ENCODE measurements around the gene TNC.

TNC gene

GRCh38 chr9:115005322-115005721 lies 112.6 kb downstream of the TNC start:
- TF ChIP-seq EZH2phosphoT487 (conservative IDR thresholded peaks at IDR 0.05; ENCODE audit: low read length), result no peak
- TF ChIP-seq, protein P1, sequence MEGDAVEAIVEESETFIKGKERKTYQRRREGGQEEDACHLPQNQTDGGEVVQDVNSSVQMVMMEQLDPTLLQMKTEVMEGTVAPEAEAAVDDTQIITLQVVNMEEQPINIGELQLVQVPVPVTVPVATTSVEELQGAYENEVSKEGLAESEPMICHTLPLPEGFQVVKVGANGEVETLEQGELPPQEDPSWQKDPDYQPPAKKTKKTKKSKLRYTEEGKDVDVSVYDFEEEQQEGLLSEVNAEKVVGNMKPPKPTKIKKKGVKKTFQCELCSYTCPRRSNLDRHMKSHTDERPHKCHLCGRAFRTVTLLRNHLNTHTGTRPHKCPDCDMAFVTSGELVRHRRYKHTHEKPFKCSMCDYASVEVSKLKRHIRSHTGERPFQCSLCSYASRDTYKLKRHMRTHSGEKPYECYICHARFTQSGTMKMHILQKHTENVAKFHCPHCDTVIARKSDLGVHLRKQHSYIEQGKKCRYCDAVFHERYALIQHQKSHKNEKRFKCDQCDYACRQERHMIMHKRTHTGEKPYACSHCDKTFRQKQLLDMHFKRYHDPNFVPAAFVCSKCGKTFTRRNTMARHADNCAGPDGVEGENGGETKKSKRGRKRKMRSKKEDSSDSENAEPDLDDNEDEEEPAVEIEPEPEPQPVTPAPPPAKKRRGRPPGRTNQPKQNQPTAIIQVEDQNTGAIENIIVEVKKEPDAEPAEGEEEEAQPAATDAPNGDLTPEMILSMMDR (IDR thresholded peaks at IDR 0.05; ENCODE audit: insufficient read depth, low read length, poor library complexity, severe bottlenecking), result no peak
- no peak overlapping the region for H2AFZ ChIP-seq (ENCODE audit: low read depth, low read length, severe bottlenecking)
- H3K79me2 ChIP-seq (ENCODE audit: insufficient read depth, low read length), result no peaks in the 10 kb centered on the region
- no peak overlapping the region for H3K4me3 ChIP-seq (ENCODE audit: insufficient read depth, low read length, poor library complexity, severe bottlenecking)
- H3K9ac ChIP-seq (ENCODE audit: low read length), result no peak overlapping the region
- H4K20me1 ChIP-seq (ENCODE audit: low read depth, low read length), result no peaks in the 10 kb centered on the region
- H3K36me3 ChIP-seq (ENCODE audit: low read length), result no peaks in the 10 kb centered on the region
- H3K27me3 ChIP-seq (ENCODE audit: low read length), result no peaks in the 10 kb centered on the region
- no peaks in the 10 kb centered on the region for H3F3A ChIP-seq (ENCODE audit: insufficient read depth)
- no peak overlapping the region for H3K4me2 ChIP-seq (ENCODE audit: low read depth, low read length, poor library complexity, severe bottlenecking)
- no peaks in the 10 kb centered on the region for H3K9me3 ChIP-seq (ENCODE audit: insufficient read depth, low read length)
- H3K9me2 ChIP-seq (replicated peaks; ENCODE audit: insufficient read depth, low read length), result no peaks in the 10 kb centered on the region
- no peak overlapping the region for H3K27ac ChIP-seq (ENCODE audit: low read depth, low read length)

DNA sequence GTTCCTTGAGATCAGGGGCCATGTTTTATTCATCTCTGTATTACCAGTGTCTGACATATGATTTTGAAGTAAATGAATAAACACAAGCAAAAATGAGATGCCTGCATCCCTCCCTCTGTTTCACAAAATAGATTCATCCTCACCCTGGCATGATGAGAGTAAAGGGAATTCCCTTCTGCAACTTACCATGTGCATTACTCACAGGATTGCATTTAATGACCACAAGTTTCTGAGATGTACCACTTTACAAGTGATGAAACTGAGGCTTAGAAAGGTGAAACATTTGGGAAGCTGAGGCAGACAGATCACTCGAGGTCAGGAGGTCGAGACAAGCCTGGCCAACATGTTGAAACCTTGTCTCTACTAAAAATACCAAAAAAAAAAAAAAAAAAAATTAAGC lies 113.4 kb downstream of the TNC start:
- Histone ChIP-seq H3K27me3 (ENCODE audit: low read length) (no peaks in the 10 kb centered on the region), H3K4me2 (ENCODE audit: low read depth, low read length, poor library complexity, severe bottlenecking) (no peak overlapping the region), H3K79me2 (ENCODE audit: insufficient read depth, low read length) (no peaks in the 10 kb centered on the region), H4K20me1 (ENCODE audit: low read depth, low read length) (no peaks in the 10 kb centered on the region), H3K36me3 (ENCODE audit: low read length) (no peaks in the 10 kb centered on the region), H3F3A (ENCODE audit: insufficient read depth) (no peaks in the 10 kb centered on the region), H3K4me3 (ENCODE audit: insufficient read depth, low read length, poor library complexity, severe bottlenecking) (no peak overlapping the region), H3K9me3 (ENCODE audit: insufficient read depth, low read length) (no peaks in the 10 kb centered on the region), H2AFZ (ENCODE audit: low read depth, low read length, severe bottlenecking) (no peak overlapping the region), H3K9me2 (replicated peaks; ENCODE audit: insufficient read depth, low read length) (no peaks in the 10 kb centered on the region), H3K9ac (ENCODE audit: low read length) (no peak overlapping the region), H3K27ac (ENCODE audit: low read depth, low read length) (no peak overlapping the region)
- TF ChIP-seq, protein P1 (IDR thresholded peaks at IDR 0.05; ENCODE audit: insufficient read depth, low read length, poor library complexity, severe bottlenecking), result no peak
- TF ChIP-seq EZH2phosphoT487 (conservative IDR thresholded peaks at IDR 0.05; ENCODE audit: low read length), result no peak

- Histone ChIP-seq H3K4me2 (ENCODE audit: low read depth, low read length, poor library complexity, severe bottlenecking) (no peak overlapping the region), H3K27me3 (ENCODE audit: low read length) (no peaks in the 10 kb centered on the region), H3K27ac (ENCODE audit: low read depth, low read length) (no peak overlapping the region), H3K36me3 (ENCODE audit: low read length) (no peaks in the 10 kb centered on the region), H3K9ac (ENCODE audit: low read length) (no peak overlapping the region), H3K9me3 (ENCODE audit: insufficient read depth, low read length) (no peaks in the 10 kb centered on the region), H3K9me2 (replicated peaks; ENCODE audit: insufficient read depth, low read length) (no peaks in the 10 kb centered on the region), H2AFZ (ENCODE audit: low read depth, low read length, severe bottlenecking) (no peak overlapping the region), H3K79me2 (ENCODE audit: insufficient read depth, low read length) (no peaks in the 10 kb centered on the region), H3K4me3 (ENCODE audit: insufficient read depth, low read length, poor library complexity, severe bottlenecking) (no peak overlapping the region), H4K20me1 (ENCODE audit: low read depth, low read length) (no peaks in the 10 kb centered on the region), H3F3A (ENCODE audit: insufficient read depth) (no peaks in the 10 kb centered on the region)
- TF ChIP-seq EZH2phosphoT487 (conservative IDR thresholded peaks at IDR 0.05; ENCODE audit: low read length), result no peak
- TF ChIP-seq, protein P1 (IDR thresholded peaks at IDR 0.05; ENCODE audit: insufficient read depth, low read length, poor library complexity, severe bottlenecking), result no peak
These were observed 115.4 kb downstream of the TNC start for GRCh38 chr9:115002371-115003120.

Data from SU-DHL-6 (cell line).